Measurements from ENCODE around the gene DPM3.

GRCh38 chr1:155170806-155171205 lies 30.5 kb upstream of the DPM3 start:
- TF ChIP-seq, protein P1, sequence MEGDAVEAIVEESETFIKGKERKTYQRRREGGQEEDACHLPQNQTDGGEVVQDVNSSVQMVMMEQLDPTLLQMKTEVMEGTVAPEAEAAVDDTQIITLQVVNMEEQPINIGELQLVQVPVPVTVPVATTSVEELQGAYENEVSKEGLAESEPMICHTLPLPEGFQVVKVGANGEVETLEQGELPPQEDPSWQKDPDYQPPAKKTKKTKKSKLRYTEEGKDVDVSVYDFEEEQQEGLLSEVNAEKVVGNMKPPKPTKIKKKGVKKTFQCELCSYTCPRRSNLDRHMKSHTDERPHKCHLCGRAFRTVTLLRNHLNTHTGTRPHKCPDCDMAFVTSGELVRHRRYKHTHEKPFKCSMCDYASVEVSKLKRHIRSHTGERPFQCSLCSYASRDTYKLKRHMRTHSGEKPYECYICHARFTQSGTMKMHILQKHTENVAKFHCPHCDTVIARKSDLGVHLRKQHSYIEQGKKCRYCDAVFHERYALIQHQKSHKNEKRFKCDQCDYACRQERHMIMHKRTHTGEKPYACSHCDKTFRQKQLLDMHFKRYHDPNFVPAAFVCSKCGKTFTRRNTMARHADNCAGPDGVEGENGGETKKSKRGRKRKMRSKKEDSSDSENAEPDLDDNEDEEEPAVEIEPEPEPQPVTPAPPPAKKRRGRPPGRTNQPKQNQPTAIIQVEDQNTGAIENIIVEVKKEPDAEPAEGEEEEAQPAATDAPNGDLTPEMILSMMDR (IDR thresholded peaks at IDR 0.05; ENCODE audit: low read length): no peak
- TF ChIP-seq EZH2 (optimal IDR thresholded peaks at IDR 0.05; ENCODE audit: low read depth, low read length): no peak
- no peak for TF ChIP-seq EZH2phosphoT487 (IDR thresholded peaks at IDR 0.05; ENCODE audit: low read length)
